Pons (tissue), 1 donor: ENCODE results near the gene COL12A1.

Experiments used
- DNase-seq: peaks from one replicate; pipeline ENCODE4 v3.0.0-alpha.2; 2016; ENCODE audit warnings: low spot score

Gene COL12A1

DNA sequence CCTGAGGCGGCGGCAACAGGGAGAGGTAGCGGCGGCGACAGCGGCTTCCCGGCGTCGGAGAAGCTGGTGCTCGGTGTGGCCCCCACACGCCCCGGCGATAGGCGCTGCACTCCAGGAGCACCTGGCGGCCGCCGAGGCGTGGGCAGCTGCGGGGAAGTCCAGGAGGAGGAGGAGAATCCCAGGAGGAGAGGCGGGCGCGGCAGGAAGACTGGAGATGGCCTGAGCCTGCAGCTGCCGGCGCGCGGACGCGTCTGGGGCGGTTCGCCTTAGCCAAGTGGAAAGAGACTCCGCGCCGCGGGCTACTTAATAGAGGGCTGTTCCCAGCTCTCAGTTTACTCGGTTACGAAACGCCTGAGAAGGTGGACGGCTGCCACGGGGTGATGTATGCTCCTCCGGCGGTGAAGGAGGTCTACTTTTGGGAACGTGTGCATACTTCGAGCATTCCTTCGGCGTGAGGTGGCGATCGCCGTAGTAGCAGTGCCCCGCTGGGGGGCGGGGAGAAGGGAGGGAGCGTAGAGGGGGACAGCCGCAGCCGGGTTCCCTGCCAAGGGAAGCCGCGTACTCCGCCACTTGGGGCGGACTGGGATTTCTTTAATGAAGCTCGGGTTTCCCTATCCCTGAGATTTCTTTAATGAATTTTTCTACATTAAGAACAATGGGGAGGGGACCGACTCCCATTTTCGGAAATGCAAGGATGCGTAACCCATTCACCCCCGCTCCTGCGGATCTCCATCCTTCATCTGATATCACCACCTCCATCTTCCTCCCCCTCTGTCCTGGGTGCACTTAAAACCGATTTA, at the start of gene COL12A1:
COL12A1 (minus strand) TSS at position 278 of the 800 bp plus-strand sequence. CDS start 3,261 bp downstream, outside the sequence.
- no peak for DNase-seq

DNA sequence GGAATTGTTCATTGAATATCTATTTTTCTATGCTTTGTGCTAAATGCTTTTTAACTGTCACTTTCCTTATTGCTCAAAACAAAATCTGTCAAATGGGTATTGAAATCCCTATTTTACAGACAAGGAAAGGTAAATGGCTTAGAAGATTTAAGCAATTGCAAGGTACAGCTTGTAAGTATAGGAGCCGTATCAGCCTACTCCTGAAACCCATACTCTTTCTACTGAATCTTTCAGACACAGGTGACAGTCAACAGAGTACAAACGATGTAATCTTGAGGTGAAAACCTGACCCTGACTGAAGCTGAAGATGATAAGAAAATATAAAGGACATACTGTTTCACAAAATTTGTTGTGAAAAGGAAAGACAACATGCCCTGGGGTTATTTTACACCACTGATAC, 44.7 kb upstream of the COL12A1 start:
- DNase-seq, result no peak

DNA sequence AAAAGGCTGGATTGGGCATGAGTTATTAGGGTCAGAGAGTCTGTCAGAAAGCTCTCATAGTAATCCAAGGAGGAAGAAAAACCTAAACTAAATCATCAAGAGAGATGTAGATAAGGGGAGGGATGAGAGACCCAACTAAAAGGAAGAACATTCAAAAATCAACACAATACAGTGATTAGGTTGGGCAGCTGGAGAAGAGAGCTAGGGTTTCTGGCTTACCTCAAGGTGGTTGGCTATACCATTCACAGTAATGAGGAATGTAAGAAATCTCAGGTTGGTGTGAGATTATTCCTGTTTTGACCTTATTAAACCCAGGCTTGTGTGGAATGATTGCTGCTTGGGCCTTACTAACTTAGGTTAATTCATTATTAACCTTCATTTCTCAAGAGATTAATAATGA, 44.0 kb upstream of the COL12A1 start:
- DNase-seq, result no peak

DNA sequence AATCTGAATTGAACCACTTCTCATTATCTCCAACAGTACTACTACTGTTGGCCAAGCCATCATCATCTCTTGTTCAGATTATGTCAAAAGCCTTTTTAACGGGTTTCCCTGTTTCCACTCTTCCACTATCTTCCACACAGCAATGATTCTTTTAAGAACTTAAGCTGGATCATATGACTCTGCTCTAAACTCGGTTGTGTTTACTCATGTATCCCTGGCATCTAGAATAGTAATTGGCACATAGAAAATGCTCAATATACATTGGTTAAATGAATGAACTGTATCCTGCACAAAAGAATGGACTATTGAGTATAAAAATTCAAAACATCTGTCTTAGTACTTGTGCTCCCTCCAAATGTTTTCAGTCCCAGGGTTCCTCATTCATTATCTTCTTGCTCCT, 40.5 kb upstream of the COL12A1 start:
- no peak for DNase-seq

DNA sequence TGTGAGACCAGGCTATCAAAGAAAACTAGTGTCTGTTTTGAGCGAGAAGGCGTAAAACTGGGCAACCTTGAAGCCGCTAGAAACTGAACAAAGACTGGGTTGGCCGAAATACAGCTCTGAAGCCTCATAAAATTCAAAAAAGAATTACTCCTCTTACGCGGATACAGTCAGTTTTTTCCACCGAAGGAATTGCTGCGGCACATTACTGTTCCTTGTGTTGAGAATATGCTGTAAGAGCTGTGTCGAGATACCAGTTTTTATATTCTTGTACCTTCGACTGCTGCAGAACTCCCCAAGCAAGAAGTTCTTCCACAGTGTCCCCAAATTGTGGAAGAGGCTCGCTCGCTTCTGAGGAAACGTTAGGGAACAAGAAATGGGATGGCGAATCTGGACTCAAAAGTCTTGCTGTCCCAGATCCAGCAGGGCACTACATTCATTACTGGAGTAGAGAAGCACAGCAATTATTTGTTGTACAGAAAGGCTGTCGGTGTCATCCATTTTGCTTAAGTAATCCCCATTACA, 38.3 kb upstream of the COL12A1 start:
- no peak for DNase-seq

DNA sequence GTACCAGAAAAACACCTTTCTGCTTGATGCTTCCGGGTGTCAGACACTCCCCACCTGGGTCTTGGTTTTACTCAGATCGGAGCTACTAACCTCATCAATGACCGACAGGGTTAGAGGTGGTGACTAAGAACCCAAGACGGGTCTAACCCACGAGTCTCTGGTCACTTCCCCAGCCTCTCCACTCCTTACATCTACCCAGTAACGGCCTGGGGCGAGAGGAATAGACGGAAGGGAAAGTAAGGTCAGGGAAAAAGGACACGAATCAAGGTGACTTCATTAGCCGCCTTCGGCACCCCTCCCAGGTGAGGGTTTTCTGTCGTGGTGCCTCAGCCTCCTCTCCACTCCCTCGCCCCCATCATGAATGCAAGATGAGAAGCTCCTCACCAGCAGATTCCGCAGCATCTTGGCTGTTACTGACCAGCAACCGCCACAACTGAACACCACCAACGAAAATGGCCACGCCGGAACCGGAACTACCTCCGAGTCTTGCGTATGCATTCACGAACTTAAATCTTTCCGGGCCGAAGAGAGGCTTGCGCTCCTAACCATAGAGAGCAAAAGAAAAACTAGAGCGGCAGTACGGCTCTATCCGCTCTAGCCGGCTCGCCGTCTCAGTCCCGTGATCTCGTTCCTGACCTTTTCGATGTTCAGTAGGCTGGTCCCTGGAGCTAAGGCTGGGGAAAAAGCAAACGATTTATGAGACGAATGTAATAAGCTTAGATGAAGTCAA, 37.6 kb upstream of the COL12A1 start, which contains the start of gene COX7A2:
COX7A2 (minus strand) TSS at position 469 of the 730 bp plus-strand sequence; CDS start at position 402, 67 bp downstream.
- DNase-seq, result peak; percentile 98

DNA sequence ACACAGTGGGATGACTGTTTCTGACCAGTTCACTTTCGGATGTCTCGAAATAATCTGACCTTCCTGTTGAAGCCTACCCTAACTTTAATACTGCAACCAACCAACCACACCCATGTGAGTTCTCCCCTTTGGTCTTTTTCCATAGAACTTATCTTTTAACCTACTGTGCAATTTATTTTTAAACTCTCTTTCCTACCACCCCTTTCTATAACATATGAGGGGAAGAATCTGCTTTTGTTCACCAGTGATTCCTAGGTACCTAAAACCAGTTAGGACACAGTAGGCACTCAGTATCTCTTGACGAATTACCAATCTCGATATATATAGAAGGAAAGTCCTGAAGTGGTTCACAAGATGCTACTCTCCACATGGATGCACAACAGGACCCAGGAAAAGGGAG, 30.8 kb upstream of the COL12A1 start:
- no peak for DNase-seq

DNA sequence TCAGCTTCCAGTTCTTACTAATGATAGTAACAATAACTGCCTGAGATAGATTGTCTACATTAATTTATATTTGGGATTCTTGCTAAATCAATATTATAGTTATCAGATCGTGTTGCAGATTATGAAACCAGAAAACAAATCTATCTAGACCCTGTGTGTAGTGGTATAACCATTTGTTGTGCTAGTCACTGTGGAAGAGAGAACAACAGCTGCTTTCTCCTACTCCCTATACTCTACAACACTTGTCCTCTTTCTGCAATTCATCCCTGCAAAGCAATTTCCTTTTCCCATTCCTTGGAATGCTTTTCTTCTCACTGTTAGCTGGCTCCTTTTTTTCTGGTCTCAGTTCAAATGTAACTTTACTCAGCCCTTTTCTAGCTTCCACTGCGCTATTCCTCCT, 29.4 kb upstream of the COL12A1 start:
- DNase-seq, result no peak

DNA sequence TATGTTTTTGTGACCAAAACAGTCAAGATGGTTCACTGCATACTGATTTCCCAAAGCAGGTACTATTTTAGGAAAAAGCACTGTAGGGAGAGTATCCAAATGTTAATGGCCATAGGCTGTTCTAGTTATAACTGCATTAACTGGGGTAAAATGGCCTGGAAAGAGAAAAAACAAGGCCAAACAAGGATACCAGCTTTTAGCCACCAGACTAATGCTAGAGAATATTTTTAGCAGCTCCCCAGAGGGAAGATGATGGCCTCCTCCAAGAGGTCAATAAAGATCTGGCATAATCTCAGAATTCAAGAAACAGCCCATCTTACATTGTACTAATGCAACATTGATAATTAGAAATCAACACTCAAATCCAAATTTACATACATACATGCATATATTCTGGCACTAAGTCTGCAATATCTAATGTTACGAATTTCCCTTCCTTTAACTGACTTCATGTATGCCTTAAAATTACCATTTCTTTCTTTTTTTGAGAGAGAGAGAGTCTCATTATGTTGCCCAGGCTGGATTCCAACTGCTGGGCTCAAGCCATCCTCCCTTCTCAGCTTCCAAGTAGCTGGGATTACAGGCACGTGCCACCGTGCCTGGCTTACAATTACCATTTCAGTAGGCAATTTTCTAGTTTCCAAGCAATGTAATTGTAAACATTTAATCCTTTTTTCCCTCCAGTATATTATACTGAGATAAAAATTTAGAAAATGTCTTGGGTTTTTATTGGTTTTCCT, 28.4 kb upstream of the COL12A1 start:
- peak; percentile 43 for DNase-seq

DNA sequence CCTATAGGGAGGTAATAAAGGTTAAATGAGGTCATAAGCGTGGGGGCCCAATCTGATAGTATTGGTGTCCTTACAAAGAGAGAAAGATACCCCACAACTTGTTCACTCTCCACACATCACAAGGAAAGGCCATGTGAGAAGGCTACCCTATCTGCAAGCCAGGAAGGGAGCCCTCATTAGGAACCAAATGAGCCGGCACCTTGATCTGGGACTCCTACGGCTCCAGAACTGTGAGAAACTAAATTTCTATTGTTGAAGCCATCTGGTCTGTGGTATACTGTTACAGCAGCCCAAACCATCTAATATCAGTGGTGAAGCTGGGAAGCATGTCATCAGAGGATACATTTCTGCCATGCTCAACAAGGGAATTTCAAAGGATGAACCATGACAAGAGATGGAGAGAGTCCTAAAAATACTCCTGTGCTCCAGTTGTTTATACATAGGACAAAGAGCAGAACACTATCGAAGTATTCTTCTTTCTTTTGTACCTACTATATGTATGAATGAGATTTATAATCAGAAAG, 27.3 kb upstream of the COL12A1 start:
- DNase-seq, result no peak

DNA sequence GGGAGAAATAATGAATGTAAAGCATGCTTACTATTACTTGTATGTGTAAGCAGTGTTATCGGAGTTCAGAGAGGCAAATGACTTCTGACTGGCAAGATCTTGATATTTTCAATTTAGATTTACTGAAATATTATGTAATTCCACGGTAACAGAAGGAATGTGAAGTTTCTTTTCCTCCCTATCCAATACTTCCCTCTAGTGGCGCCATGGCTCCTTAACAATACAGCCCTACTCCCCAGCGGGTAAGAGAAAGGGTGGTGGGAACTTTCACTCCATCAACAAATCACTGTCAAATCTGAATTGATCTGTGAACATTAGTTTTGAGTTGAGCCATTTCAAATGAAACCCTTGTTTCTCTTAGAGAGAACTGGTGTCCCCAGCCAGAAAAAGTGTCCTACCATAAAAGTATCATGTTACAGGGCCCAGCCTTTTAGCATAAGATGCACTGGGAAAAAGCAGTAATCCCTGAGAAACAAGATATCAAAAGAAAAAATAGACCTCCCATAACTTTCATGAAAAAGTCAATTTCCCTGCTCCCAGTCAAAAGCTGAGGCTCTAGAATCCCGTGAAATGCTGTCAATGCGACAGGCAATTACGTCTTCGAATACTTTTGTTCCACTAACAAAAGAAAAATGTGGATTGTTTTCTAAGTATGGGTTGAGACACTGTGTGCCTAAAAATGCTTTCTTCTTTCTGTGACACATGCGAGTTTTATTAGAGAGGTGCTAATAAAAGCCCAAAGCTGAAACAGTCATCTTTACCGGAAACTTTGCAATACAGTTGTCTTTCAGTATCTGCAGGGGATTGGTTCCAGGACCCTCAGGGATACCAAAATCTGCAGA, 24.9 kb upstream of the COL12A1 start:
- DNase-seq, result peak; percentile 73

DNA sequence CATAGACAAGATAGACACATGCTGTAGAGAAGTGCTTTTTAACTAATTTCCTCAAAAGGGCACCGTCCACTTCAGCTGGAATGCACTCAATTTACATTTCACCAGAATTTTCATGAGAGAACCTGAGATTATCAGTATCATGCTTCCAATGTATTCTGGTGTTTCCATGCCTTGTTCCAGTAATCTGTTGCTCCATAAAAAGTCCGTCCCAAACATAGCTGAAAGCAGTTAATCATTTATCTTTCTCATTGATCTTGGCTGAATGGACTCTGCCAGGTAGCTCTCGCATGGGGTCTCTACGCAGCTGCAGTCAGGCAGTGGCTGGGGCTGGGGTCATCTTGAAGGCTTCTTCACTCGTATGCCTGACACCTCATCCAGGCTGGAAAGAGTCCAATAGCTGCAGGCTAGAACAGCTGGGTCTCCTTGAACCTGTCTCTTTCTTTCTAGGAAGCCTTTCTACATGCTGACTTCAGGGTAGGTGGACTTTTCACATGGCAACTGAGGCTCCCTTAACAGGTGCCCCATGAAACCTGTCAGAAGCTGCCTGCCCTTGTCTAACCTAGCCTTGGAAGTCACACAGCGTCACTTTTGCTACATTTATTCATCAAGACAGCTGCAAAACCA, 18.6 kb upstream of the COL12A1 start:
- DNase-seq, result no peak

DNA sequence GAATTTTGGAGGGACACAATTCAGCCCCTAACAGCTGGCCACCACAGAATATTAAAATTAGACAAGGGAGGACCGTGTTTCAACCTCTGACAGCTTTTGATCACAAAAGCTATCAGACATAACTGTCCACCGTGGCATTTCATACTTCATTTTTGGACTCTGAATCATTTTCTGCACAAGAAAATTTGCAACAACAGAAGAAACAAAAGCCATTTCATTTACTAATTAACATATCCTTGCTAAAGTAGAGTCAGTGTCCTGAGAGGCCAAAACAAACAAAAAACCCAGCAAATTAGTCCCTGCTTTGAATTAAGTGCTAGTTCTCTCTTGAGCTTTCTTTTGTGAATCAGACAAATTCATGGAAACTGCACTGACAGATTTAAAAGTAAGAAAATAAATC, 17.6 kb upstream of the COL12A1 start:
- DNase-seq, result no peak

DNA sequence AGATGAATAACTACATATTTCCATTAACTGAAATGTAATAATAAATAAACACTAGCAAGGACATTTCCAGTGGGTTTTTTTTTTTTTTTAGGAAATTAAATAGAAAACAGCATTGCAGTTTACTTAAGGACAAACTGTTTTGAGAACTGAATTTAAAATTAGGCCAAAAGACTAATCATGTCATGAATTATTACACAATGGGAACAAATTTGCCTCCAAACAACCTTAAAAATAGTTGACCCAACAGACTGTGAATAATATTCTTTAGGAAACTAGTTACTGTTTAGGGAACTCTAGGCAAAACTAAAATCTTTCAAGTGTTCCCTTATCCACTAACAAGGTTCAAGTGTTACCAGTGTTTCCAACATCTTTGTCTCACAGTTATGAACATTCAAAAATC, 16.4 kb upstream of the COL12A1 start:
- no peak for DNase-seq

DNA sequence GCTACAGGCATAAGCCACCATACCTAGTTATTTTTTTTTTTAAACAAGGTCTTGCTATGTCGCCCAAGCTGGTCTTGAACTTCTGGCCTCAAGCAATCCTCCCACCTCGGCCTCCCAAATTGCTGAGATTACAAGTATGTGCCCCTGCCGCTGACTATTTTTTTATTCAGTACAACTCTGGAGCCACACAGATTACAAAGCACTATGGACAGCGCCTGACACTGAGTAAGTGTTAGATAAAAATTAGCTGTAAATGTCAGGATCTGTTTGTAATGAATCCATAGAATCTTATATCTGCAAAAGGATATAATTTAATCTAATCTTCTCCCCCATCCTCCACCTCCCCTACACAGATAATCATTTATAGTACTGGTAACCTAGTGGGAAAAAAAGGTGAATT, 15.3 kb upstream of the COL12A1 start:
- DNase-seq, result no peak

DNA sequence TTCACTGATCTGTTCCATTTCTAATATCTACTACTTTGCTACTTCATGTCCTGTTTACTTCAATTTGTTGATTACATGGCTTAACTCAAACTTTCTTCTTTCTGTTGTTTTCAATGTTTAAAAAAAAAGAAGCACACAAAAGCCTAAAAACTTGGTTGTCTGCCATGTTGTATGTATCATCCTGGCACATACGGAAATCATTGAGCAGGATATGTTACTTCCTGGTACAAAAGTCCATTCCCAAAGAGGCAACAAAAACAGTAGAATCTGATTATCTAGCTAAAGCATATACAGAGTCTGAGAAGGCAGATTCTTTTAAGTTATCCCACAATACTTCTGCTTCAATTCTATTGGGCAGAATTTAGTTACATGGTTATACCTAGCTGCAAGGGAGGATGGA, 14.5 kb upstream of the COL12A1 start:
- DNase-seq, result no peak

DNA sequence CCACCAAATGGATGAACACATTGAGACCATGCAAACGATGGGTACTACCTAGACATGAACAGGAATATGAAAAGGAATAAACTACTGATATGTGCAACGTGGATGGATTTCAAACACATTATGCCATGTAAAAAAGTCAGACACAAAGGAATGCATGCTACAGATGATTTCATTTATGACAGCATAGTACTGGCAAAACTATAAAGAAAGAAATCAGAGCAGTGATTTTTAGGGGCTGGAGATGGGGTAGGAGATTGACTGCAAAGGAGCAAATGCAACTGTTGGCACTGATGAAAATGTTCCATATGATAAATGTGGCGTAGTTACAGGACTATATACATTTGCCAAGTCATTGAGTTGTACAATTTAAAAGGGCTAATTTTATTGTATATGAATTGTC, 13.4 kb upstream of the COL12A1 start:
- DNase-seq, result no peak

DNA sequence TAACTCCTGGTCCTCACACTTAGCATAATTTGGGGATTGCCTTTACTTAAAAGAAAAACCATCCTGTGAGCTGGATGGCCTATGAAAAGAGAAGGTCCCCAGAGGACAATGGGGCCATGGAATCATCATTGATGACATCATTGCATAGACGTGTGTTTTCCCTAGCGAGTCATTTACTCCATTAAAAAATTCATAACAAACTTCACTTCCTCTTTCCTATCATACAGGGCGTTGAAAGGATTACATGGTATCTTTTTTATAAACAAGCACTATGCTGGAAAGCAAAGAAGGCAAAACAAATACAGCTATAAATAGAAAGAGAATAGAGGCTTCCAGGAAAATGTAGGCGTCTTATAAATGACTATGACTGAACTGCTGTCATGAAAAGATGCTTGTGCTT, 11.3 kb upstream of the COL12A1 start:
- no peak for DNase-seq

DNA sequence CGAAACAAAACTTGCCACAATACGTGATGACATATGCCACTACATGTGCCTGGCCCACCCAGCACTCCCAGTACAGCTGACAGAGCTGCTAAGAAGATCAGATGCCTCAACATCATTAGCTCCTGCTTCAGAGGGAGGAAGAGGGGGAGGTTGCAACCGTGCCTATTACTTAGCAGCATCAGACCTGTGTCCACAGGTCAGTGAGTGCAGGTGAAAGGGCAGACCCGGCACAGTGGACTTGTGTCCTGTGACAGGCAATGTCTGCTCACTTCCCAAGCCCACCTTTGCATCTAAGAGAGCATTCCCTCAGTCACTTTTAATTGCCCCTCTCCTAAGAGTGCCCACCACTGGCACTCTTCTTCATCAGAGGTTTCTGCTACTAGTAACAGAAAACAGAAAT, 9.4 kb upstream of the COL12A1 start:
- DNase-seq, result no peak

DNA sequence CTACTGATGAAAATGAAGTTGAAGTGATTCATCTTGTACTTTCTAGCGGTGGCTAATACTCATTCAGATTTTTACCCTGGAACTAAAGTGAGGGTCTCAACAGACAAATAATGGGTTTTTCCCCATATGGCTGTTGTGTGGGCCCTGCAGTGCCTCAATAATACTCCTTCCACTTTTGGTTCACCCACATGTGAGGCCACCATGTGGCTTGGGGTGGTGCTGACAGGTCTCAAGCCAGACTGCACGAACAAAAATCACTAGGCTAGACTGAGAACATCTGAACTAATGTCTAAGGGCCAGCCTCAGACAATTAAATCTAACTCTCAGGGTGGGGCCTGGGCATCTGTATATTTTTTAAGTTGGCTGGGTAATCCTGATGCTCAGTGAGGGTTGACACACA, 7.9 kb upstream of the COL12A1 start:
- no peak for DNase-seq

DNA sequence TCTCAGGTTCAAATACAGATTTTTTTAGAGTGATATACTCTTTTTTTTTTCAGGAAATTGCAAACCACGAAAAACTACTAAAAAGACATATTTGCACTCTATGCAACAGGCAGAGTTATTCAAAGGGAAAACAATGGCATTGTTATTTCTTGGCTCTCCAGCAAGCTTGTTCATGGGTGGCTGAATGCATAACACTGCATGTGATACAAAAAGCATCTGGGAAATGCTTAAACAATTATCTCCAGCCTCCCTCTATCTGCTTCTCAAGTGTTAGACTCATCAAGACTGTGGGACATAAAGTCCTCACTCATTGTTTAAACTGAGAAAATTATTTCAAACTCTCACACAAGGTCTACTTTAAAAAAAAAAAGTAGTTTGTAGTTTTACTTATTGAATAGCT, 7.3 kb upstream of the COL12A1 start:
- DNase-seq, result peak; percentile 79
